HG03097 (cell line): ENCODE results near the gene MTCH1.
"Not testable (repeated sequence)": the region's sequence is repeated elsewhere in the genome, so short reads cannot be mapped to it uniquely, and the experiment has no call there.

Experiments
- ATAC-seq: cut with Tn5 transposase; IDR thresholded peaks from one replicate; pipeline ENCODE4 v1.9.1; 2021; ENCODE audit not compliant: unreplicated experiment, low FRiP score

Gene MTCH1

GRCh38 chr6:36955671-36956445 is 30.1 kb downstream of the MTCH1 start:
- ATAC-seq, result no peak

- no peak for ATAC-seq
Measured at GRCh38 chr6:36955136-36955535, 30.9 kb downstream of the MTCH1 start.

GRCh38 chr6:36954262-36954931 is 31.6 kb downstream of the MTCH1 start, which contains the start of gene PI16:
TSS of gene PI16 (plus strand) at chr6:36954738. CDS start at chr6:36954761, 23 bp downstream.
- no peak for ATAC-seq

GRCh38 chr6:36953931-36954261 is 32.1 kb downstream of the MTCH1 start:
- ATAC-seq, result no peak

- no peak for ATAC-seq
Measured at GRCh38 chr6:36949636-36950035, 36.4 kb downstream of the MTCH1 start.

- ATAC-seq, result not testable (repeated sequence)
Measured at GRCh38 chr6:36949076-36949475, 36.9 kb downstream of the MTCH1 start.

GRCh38 chr6:36947570-36948351 is 38.2 kb downstream of the MTCH1 start:
- no peak for ATAC-seq

GRCh38 chr6:36946526-36946925 is 39.5 kb downstream of the MTCH1 start:
- ATAC-seq, result no peak

GRCh38 chr6:36945301-36945700 is 40.7 kb downstream of the MTCH1 start:
- ATAC-seq, result no peak

GRCh38 chr6:36944650-36945049 is 41.3 kb downstream of the MTCH1 start:
- no peak for ATAC-seq

- not testable (repeated sequence) for ATAC-seq
Measured at GRCh38 chr6:36942329-36942728, 43.7 kb downstream of the MTCH1 start.

- not testable (repeated sequence) for ATAC-seq
Measured at GRCh38 chr6:36941561-36941960, 44.4 kb downstream of the MTCH1 start.

GRCh38 chr6:36940027-36940426 is 46.0 kb downstream of the MTCH1 start:
- ATAC-seq, result no peak

- ATAC-seq, result not testable (repeated sequence)
Measured at GRCh38 chr6:36939005-36939404, 47.0 kb downstream of the MTCH1 start.

GRCh38 chr6:36938536-36938935 is 47.5 kb downstream of the MTCH1 start:
- ATAC-seq, result no peak

- ATAC-seq, result no peak
Measured at GRCh38 chr6:36937896-36938295, 48.1 kb downstream of the MTCH1 start.

GRCh38 chr6:36936824-36937223 is 49.2 kb downstream of the MTCH1 start:
- no peak for ATAC-seq

GRCh38 chr6:36934901-36935300 is 51.1 kb downstream of the MTCH1 start:
- no peak for ATAC-seq

GRCh38 chr6:36933519-36933918 is 52.5 kb downstream of the MTCH1 start:
- no peak for ATAC-seq

GRCh38 chr6:36933102-36933501 is 52.9 kb downstream of the MTCH1 start:
- ATAC-seq, result no peak

- ATAC-seq, result no peak
Measured at GRCh38 chr6:36930483-36930882, 55.5 kb downstream of the MTCH1 start.
